SW 1271 (cell line): ENCODE results near the gene ERC2.

Experiments
- DNase-seq, 2 experiments: peaks; one replicate each; lab custom pipeline; 2025; lab: John Stamatoyannopoulos, UW

The ERC2 gene

GRCh38 chr3:56366641-56367162, 101.6 kb downstream of the ERC2 start:
- DNase-seq = no peak

DNA sequence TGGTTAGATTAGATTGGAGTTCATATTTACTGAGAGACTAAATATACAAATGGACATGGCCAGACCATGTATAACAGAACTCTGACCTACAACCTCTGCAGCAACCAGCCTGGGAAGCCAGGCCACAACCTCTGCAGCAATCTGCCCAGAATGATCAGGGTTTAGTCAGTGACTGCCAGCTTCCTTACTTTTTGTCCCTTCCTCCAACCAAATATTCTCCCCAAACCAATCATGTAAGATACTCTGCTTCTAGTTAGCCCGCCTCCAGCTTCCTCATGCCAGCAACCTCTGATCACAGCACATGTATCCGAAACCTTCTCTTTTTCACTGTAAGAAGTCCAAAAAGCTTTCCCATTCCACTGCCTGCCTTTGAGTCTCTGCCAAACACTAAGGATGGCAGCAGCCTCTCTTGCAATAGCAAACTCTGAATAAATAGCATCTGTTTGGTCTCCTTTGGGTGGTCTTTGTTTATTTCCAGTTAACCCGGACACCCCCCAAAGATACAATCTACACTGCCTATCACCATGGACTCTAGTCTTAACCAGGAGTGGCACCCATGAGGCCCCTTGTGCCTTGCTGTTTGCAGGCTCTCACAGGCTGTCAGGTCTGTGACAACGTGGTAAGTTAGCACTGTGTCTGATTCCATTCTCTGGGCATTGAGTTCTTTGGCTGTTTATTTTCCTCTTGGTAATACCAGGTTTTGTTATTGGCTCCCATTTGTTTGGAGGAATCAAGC, 102.2 kb downstream of the ERC2 start:
- DNase-seq = no peak

DNA sequence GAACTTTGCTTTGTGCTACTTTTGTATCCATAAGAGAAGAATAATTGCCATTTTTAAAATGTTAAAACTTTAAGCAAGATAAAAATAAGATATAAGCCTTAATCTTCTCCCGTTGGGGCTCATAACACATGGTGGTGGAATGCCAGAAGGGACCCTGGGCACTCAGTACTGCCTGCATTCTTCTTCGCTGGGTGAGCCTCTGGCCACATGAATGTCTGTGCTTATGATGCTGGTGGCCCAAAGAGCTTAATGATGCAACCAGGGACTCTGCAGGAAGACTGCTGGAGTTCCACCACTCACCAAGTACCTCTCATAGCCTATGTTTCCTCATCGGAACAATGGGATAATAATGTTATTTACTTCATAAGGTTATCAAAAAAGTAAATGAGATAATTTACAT, 103.6 kb downstream of the ERC2 start:
- no peak for DNase-seq

DNA sequence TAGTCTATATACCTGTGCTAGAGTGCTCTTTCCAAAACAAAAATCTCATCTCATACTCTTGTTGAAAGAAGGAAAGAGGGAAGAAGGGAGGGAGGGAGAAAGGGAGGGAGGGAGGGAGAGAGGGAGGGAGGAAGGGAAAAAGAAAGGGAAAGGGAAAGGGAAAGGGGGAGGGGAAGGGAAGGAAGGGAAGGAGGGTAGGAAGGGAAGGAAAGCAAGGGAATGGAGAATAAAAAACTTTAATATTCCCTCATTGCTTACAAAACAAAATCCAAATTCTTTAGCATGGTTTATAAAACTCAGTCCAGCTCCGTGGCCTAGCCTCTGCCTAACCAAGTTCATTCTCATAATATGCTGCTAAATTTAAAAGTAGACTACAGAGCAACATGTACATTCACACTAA, 104.5 kb downstream of the ERC2 start:
- no peak for DNase-seq

GRCh38 chr3:56361731-56362130, 106.5 kb downstream of the ERC2 start:
- DNase-seq = no peak

DNA sequence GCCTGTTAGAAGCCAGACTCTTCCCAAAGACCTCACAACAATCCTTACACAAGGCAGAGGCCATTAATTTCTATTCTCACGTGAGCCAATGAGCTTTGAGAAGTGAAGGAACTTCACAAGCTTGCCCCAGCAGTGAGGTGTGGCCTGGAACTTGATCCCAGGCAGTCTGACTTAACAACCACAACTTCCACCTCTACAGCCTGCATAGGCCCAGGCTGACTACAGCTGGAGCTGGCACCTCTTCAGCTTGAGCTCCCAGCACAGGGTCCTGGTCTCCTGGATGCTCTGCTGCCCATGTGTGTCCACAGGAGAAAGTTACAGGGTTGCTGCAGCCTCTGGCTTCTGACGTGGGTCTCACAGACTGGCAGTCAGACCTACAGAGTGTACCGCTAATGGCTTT, 111.0 kb downstream of the ERC2 start:
- DNase-seq = no peak

GRCh38 chr3:56356808-56357207, 111.5 kb downstream of the ERC2 start:
- DNase-seq = no peak

- DNase-seq = no peak
Measured at GRCh38 chr3:56355570-56356185, 112.6 kb downstream of the ERC2 start.

GRCh38 chr3:56351537-56351936, 116.7 kb downstream of the ERC2 start:
- DNase-seq = no peak

DNA sequence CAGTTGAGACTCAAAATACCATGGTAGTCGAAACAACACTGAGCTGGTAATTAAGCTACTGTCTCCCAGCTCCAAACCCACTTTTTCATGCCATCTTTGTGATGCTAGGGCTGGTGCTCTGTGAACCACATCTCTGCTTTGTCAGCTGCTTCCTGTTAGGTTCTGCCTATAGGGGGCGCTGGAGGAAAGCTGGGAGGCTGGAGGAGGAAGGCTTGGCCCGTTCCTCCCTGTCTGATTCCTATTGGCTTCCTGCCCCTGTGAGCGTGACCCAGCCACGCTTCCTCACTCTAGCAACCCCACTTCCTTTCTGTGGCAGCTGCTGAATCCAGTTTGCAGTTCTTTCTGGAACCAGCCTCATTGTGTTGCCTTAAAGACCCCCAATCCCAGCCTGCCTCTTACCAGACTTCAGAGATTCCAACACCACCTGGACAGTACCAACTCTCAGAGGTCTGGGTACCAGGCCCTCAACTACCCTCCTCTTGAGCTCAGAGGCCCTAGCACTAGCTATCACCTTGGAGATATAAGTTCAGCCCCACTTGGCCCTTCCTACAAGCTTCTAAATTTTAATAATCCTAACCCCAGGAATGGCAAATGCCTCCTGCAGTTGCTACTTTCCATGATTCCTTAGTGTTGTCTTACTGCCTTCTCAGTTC, 120.9 kb downstream of the ERC2 start:
- no peak for DNase-seq

DNA sequence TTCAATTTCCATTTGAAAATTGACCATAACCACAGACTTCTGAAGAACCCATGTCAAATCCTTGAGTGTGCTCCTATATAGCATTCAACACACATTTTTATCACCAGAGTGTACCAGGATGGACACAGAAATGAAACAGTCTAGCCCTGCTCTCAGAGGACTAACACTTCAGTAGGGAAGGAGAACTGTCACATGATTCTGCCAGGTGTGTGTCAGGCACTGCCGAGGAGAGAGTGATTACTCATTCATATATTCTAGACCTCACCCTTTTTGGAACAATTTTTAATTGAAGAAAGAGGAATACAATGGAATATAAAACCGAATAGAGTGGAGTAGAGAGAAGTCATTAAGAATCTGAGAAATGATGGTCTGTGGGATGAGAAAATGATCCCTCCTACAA, 125.8 kb downstream of the ERC2 start:
- no peak for DNase-seq

DNA sequence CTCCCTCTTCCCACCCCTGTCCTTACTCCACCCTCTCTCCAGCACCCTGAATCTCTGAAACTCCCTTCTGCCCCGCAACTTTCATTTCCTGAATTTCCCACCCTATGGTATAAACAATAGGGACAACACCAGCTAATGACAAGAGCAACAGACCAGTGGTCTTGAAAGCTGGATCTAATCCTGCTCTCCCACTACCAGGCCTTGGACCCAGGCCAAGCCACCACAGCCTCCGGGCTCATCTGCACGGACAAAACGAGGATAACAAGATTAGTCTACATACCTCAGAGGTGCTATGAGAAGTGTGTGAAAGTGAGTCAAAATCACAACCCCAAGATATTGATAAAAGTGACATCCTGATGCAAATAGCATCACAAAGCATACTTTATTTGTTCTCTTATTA, 128.6 kb downstream of the ERC2 start:
- no peak for DNase-seq

GRCh38 chr3:56339244-56339643, 129.0 kb downstream of the ERC2 start:
- no peak for DNase-seq

DNA sequence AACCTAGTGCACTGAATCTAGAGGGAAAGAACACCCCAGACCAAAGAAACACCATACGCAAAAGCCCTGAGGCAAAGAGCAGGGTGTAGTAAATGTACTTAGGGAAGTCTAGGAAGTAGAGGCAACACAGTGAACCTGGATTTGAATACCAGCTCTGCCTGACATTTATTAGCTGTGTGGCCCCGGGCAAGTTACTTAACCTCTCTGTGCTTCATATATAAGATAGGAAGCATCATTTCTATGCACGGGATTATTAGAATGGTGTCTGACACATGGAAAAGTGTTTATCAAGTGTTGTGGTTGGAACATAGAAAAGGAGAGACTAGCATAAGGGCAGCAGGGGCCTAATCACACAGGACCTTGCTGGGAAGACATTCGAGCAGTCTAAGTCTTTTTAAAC, 132.2 kb downstream of the ERC2 start:
- no peak for DNase-seq

GRCh38 chr3:56324473-56324872, 143.8 kb downstream of the ERC2 start:
- no peak for DNase-seq

- DNase-seq = peak in 1 of 2 experiments; percentile 0
Measured at GRCh38 chr3:56323986-56324420, 144.3 kb downstream of the ERC2 start.

- no peak for DNase-seq
Measured at GRCh38 chr3:56322862-56323261, 145.4 kb downstream of the ERC2 start.

DNA sequence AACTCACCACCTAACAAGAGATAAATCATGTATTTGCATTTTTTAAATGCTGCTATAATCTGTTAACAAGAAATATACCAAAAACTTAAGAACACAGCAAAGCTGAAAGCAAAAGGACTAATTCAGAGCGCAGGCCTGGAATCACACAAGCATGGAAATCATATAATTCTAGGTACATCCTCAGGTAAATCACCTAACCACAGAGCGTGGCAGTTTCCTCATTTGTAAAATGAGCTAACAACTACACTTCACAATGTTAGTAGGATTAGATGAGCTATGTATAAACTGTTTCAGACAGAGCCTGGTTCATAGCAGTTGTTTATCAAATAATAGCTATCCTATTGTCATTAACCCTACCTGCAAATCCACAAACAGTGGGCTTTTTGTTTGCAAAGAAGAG, 146.4 kb downstream of the ERC2 start:
- DNase-seq = no peak

- DNase-seq = no peak
Measured at GRCh38 chr3:56321383-56321782, 146.9 kb downstream of the ERC2 start.

GRCh38 chr3:56320883-56321282, 147.4 kb downstream of the ERC2 start:
- DNase-seq = no peak

DNA sequence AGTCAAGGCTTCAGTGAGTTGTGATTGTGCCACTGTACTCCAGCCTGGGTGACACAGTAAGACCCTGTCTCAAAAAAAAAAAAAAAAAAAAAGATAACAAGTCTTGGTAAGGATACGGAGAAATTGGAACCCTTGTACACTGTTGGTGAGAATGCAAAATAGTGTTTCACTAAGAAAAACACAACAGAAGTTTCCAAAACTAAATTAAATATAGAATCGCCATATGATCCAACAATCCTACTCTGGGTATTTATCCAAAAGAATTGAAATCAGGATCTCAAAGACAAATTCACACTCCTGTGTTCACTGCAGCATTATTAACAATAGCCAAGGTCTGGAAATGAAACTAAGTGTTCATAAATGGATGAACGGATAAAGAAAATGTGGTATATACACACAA, 149.4 kb downstream of the ERC2 start:
- DNase-seq = no peak

GRCh38 chr3:56316944-56317343, 151.3 kb downstream of the ERC2 start:
- DNase-seq = no peak

GRCh38 chr3:56314842-56315241, 153.4 kb downstream of the ERC2 start:
- no peak for DNase-seq
